Stimulated activated CD8-positive, alpha-beta memory T cell treated with anti-CD3 and anti-CD28 coated beads, Interleukin-12 subunit alpha, Interleukin-12 subunit beta, amount 100 ng/mL, for 24 hours (primary cell): ENCODE results near the gene GSTA3.
"Not testable (repeated sequence)": the region's sequence is repeated elsewhere in the genome, so short reads cannot be mapped to it uniquely, and the experiment has no call there.

Source experiments
- DNase-seq: peaks from one replicate; pipeline ENCODE4 v3.0.0-alpha.2; 2020; ENCODE audit errors: extremely low read depth

Gene GSTA3

GRCh38 chr6:52910091-52910490, 593 bp upstream of the GSTA3 start:
- DNase-seq, result no peak

- no peak for DNase-seq
Measured at GRCh38 chr6:52909131-52909530, 367 bp downstream of the GSTA3 start.

GRCh38 chr6:52908526-52908925, 972 bp downstream of the GSTA3 start:
- no peak for DNase-seq

- DNase-seq, result no peak
Measured at GRCh38 chr6:52904562-52905279, 4.8 kb downstream of the GSTA3 start.

- DNase-seq, result no peak
Measured at GRCh38 chr6:52900536-52900935, 9.0 kb downstream of the GSTA3 start.

- not testable (repeated sequence) for DNase-seq
Measured at GRCh38 chr6:52895790-52896189, 13.7 kb downstream of the GSTA3 start.

GRCh38 chr6:52894285-52894684, 15.2 kb downstream of the GSTA3 start:
- DNase-seq, result no peak

GRCh38 chr6:52893803-52894202, 15.7 kb downstream of the GSTA3 start:
- no peak for DNase-seq

GRCh38 chr6:52893221-52893620, 16.3 kb downstream of the GSTA3 start:
- DNase-seq, result no peak

- DNase-seq, result no peak
Measured at GRCh38 chr6:52890018-52890417, 19.5 kb downstream of the GSTA3 start.

GRCh38 chr6:52887910-52888524, 21.5 kb downstream of the GSTA3 start:
- no peak for DNase-seq

GRCh38 chr6:52881996-52882841, 27.3 kb downstream of the GSTA3 start:
- no peak for DNase-seq

GRCh38 chr6:52881662-52881995, 27.9 kb downstream of the GSTA3 start:
- DNase-seq, result no peak

- DNase-seq, result no peak
Measured at GRCh38 chr6:52877786-52878185, 31.7 kb downstream of the GSTA3 start.

- DNase-seq, result no peak
Measured at GRCh38 chr6:52877168-52877567, 32.3 kb downstream of the GSTA3 start.

- no peak for DNase-seq
Measured at GRCh38 chr6:52876056-52876787, 33.3 kb downstream of the GSTA3 start.

GRCh38 chr6:52872031-52872430, 37.5 kb downstream of the GSTA3 start:
- DNase-seq, result no peak

- no peak for DNase-seq
Measured at GRCh38 chr6:52871621-52872020, 37.9 kb downstream of the GSTA3 start.

GRCh38 chr6:52870335-52871091, 39.0 kb downstream of the GSTA3 start:
- DNase-seq, result not testable (repeated sequence)

- DNase-seq, result not testable (repeated sequence)
Measured at GRCh38 chr6:52868899-52869298, 40.6 kb downstream of the GSTA3 start.

GRCh38 chr6:52868240-52868639, 41.3 kb downstream of the GSTA3 start:
- DNase-seq, result no peak
